Mesothelial cell of epicardium (in vitro differentiated cells): ENCODE data around the gene QRICH1. TPM values are rescaled to one million over a fixed set of nuclear protein-coding genes. Genes with fewer than 3 reads are reported as not detected.

Experiments
- DNase-seq, 2 experiments: peaks; one replicate each; pipeline ENCODE4 v3.0.0; 2021; ENCODE audit warnings: low spot score in 2 of 2; ENCODE audit not compliant: unreplicated experiment in 2 of 2
- H3K27ac Mint-ChIP-seq: 2 replicates; pipeline ENCODE4 v1.8.0; 2021; ENCODE audit warnings: mixed read lengths
- H3K27me3 Mint-ChIP-seq: 2 replicates; pipeline ENCODE4 v1.8.0; 2021; ENCODE audit warnings: low read depth, mixed read lengths
- H3K36me3 Mint-ChIP-seq: 2 replicates; pipeline ENCODE4 v1.8.0; 2021; ENCODE audit warnings: mixed read lengths
- H3K4me1 Mint-ChIP-seq: 2 replicates; pipeline ENCODE4 v1.8.0; 2021; ENCODE audit warnings: mixed read lengths
- H3K4me3 Mint-ChIP-seq: 2 replicates; pipeline ENCODE4 v1.8.0; 2021; ENCODE audit warnings: mild to moderate bottlenecking, moderate library complexity, mixed read lengths
- H3K9me3 Mint-ChIP-seq: 2 replicates; pipeline ENCODE4 v1.8.0; 2021; ENCODE audit warnings: mixed read lengths
- CTCF ChIP-seq: fragments of 200-600 bp; sonication (generic); IDR thresholded peaks from one replicate; pipeline ENCODE4 v1.5.0; 2021; ENCODE audit warnings: antibody characterized with exemption; ENCODE audit not compliant: unreplicated experiment
- total RNA-seq: library from RNA; stranded (reverse); gene quantifications from 3 replicates; pipeline ENCODE4 v1.2.1, GENCODE V29; 2021

QRICH1 gene
- total RNA-seq, 1 donor from 2014 or later, result 130 TPM

- H3K4me1 Mint-ChIP-seq, result no peaks in the 10 kb centered on the region
- H3K36me3 Mint-ChIP-seq, result peaks cover 3% of the 10 kb centered on the region
- no peak for DNase-seq
- no peaks in the 10 kb centered on the region for H3K27me3 Mint-ChIP-seq
- H3K9me3 Mint-ChIP-seq, result no peaks in the 10 kb centered on the region
- no peak overlapping the region for H3K27ac Mint-ChIP-seq
- no peak overlapping the region for H3K4me3 Mint-ChIP-seq
- no peak for TF ChIP-seq CTCF
Measured at GRCh38 chr3:49081429-49081828, 12.4 kb downstream of the QRICH1 start.

- no peak overlapping the region for H3K27ac Mint-ChIP-seq
- no peaks in the 10 kb centered on the region for H3K27me3 Mint-ChIP-seq
Measured at GRCh38 chr3:49079270-49079669, 14.6 kb downstream of the QRICH1 start.

GRCh38 chr3:49076646-49077045 lies 17.2 kb downstream of the QRICH1 start:
- no peak for DNase-seq
- no peaks in the 10 kb centered on the region for H3K4me1 Mint-ChIP-seq

More at GRCh38 chr3:49079270-49079669, 14.6 kb downstream of the QRICH1 start:
- H3K9me3 Mint-ChIP-seq, result no peaks in the 10 kb centered on the region
- peaks cover 8% of the 10 kb centered on the region for H3K36me3 Mint-ChIP-seq
- no peak for DNase-seq
- no peaks in the 10 kb centered on the region for H3K4me1 Mint-ChIP-seq
- H3K4me3 Mint-ChIP-seq, result no peak overlapping the region
- TF ChIP-seq CTCF, result no peak

GRCh38 chr3:49076116-49076515 lies 17.8 kb downstream of the QRICH1 start:
- Mint-ChIP-seq H3K36me3 (peaks cover 14% of the 10 kb centered on the region), H3K4me3 (no peak overlapping the region), H3K27ac (no peak overlapping the region), H3K4me1 (no peaks in the 10 kb centered on the region), H3K27me3 (no peaks in the 10 kb centered on the region), H3K9me3 (no peaks in the 10 kb centered on the region)
- DNase-seq, result no peak
- no peak for TF ChIP-seq CTCF

More at GRCh38 chr3:49076646-49077045, 17.2 kb downstream of the QRICH1 start:
- Mint-ChIP-seq H3K36me3 (peaks cover 12% of the 10 kb centered on the region), H3K27me3 (no peaks in the 10 kb centered on the region), H3K27ac (no peak overlapping the region), H3K9me3 (no peaks in the 10 kb centered on the region), H3K4me3 (no peak overlapping the region)
- no peak for TF ChIP-seq CTCF

GRCh38 chr3:49058011-49058410 lies 35.9 kb downstream of the QRICH1 start:
- Mint-ChIP-seq H3K4me1 (no peaks in the 10 kb centered on the region), H3K4me3 (no peak overlapping the region), H3K9me3 (no peaks in the 10 kb centered on the region), H3K27me3 (no peaks in the 10 kb centered on the region), H3K27ac (no peak overlapping the region), H3K36me3 (peaks cover 21% of the 10 kb centered on the region)
- TF ChIP-seq CTCF, result no peak
- DNase-seq, result no peak

GRCh38 chr3:49057268-49057667 lies 36.6 kb downstream of the QRICH1 start:
- DNase-seq, result no peak
- H3K4me1 Mint-ChIP-seq, result no peaks in the 10 kb centered on the region
- H3K27me3 Mint-ChIP-seq, result no peaks in the 10 kb centered on the region
- H3K9me3 Mint-ChIP-seq, result no peaks in the 10 kb centered on the region
- H3K27ac Mint-ChIP-seq, result no peak overlapping the region
- TF ChIP-seq CTCF, result no peak
- peaks cover 24% of the 10 kb centered on the region for H3K36me3 Mint-ChIP-seq
- no peak overlapping the region for H3K4me3 Mint-ChIP-seq
